Chondrocyte (in vitro differentiated cells): ENCODE results near the gene G6PC2. TPM values are rescaled to one million over a fixed set of nuclear protein-coding genes. Genes with fewer than 3 reads are reported as not detected.
"Not testable (repeated sequence)": the region's sequence is repeated elsewhere in the genome, so short reads cannot be mapped to it uniquely, and the experiment has no call there.

Experiments used
- DNase-seq: peaks from one replicate; pipeline ENCODE4 v3.0.0; 2021; ENCODE audit warnings: mixed read lengths, low spot score
- H3K27ac Mint-ChIP-seq: one replicate; pipeline ENCODE4 v1.8.0; 2021; ENCODE audit warnings: mild to moderate bottlenecking, moderate library complexity, mixed read lengths; ENCODE audit not compliant: unreplicated experiment
- H3K27me3 Mint-ChIP-seq: 2 replicates; pipeline ENCODE4 v1.8.0; 2021; ENCODE audit warnings: low read depth, mixed read lengths
- H3K36me3 Mint-ChIP-seq: 2 replicates; pipeline ENCODE4 v1.8.0; 2021; ENCODE audit warnings: low read depth, mixed read lengths
- H3K4me1 Mint-ChIP-seq: 2 replicates; pipeline ENCODE4 v1.8.0; 2021; ENCODE audit warnings: low read depth, mild to moderate bottlenecking, mixed read lengths
- H3K4me3 Mint-ChIP-seq: one replicate; pipeline ENCODE4 v1.8.0; 2021; ENCODE audit warnings: mild to moderate bottlenecking, moderate library complexity, mixed read lengths; ENCODE audit not compliant: unreplicated experiment
- H3K9me3 Mint-ChIP-seq: 2 replicates; pipeline ENCODE4 v1.8.0; 2021; ENCODE audit warnings: low read depth, mixed read lengths
- total RNA-seq: library from RNA; stranded (reverse); gene quantifications from 3 replicates; pipeline ENCODE4 v1.2.1, GENCODE V29; 2021
- TF ChIP-seq, protein P1 (sequence below): fragments of 200-600 bp; sonication (generic); IDR thresholded peaks from 2 replicates; pipeline ENCODE4 v1.5.0; 2021; ENCODE audit warnings: antibody characterized with exemption, mild to moderate bottlenecking, moderate library complexity

Gene G6PC2
- total RNA-seq, 1 donor from 2014 or later, result not detected

DNA sequence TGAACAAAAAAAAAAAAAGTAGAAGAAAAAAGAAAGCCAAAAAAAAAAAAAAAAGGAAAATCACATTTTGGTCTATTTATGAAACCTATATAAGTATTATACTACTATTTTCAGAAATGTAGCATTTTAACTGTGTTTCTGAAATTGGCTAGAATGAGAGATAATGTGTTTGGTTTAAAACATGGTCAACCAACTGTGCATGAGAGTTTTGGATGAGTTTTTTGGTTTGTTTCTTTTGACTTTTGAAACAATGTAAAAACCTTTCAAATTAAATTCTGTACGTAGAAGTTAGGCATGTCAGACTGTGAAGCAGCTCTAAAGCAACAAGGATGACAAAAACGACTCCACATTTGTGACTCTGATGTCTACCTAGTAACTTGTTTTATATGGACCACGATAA is 45.5 kb upstream of the G6PC2 start:
- TF ChIP-seq, protein P1, sequence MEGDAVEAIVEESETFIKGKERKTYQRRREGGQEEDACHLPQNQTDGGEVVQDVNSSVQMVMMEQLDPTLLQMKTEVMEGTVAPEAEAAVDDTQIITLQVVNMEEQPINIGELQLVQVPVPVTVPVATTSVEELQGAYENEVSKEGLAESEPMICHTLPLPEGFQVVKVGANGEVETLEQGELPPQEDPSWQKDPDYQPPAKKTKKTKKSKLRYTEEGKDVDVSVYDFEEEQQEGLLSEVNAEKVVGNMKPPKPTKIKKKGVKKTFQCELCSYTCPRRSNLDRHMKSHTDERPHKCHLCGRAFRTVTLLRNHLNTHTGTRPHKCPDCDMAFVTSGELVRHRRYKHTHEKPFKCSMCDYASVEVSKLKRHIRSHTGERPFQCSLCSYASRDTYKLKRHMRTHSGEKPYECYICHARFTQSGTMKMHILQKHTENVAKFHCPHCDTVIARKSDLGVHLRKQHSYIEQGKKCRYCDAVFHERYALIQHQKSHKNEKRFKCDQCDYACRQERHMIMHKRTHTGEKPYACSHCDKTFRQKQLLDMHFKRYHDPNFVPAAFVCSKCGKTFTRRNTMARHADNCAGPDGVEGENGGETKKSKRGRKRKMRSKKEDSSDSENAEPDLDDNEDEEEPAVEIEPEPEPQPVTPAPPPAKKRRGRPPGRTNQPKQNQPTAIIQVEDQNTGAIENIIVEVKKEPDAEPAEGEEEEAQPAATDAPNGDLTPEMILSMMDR, result no peak

DNA sequence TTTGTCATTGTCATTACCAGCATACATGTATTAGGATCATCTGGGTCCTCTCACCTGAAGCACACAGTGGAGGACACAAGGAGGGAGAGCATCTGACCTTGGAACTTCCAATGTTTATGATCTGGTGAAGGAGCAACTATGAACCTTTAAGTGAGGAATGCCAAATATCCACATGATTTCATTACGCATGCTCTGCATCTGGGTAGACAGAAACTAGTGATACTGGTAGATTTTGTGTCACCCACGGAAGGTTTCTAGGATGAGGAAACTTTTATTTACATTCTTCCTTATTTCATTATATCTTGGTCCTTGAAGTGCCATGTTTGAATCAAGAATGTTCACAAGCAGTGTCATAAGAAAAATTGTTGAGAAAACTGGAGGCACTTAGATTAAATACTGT is 42.9 kb upstream of the G6PC2 start:
- no peak for DNase-seq
- peaks cover 5% of the 10 kb centered on the region for H3K4me1 Mint-ChIP-seq
- no peak overlapping the region for H3K27ac Mint-ChIP-seq
- H3K9me3 Mint-ChIP-seq, result no peaks in the 10 kb centered on the region
- TF ChIP-seq, protein P1, result no peak
- H3K4me3 Mint-ChIP-seq, result no peak overlapping the region
- no peaks in the 10 kb centered on the region for H3K36me3 Mint-ChIP-seq
- no peaks in the 10 kb centered on the region for H3K27me3 Mint-ChIP-seq

More for the DNA sequence above, 45.5 kb upstream of the G6PC2 start:
- H3K4me3 Mint-ChIP-seq, result no peak overlapping the region
- no peaks in the 10 kb centered on the region for H3K27me3 Mint-ChIP-seq
- H3K9me3 Mint-ChIP-seq, result no peaks in the 10 kb centered on the region
- peaks cover 9% of the 10 kb centered on the region for H3K4me1 Mint-ChIP-seq
- no peaks in the 10 kb centered on the region for H3K36me3 Mint-ChIP-seq
- no peak for DNase-seq
- H3K27ac Mint-ChIP-seq, result no peak overlapping the region

DNA sequence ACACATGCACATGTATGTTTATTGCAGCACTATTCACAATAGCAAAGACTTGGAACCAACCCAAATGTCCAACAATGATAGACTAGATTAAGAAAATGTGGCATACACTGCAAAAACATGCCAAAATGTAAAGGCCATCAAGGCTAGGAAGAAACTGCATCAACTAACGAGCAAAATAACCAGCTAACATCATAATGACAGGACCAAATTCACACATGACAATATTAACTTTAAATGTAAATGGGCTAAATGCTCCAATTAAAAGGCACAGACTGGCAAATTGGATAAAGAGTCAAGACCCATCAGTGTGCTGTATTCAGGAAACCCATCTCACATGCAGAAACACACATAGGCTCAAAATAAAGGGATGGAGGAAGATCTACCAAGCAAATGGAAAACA is 33.9 kb upstream of the G6PC2 start:
- DNase-seq, H3K27ac Mint-ChIP-seq, H3K9me3 Mint-ChIP-seq, H3K36me3 Mint-ChIP-seq, H3K4me3 Mint-ChIP-seq, H3K27me3 Mint-ChIP-seq, H3K4me1 Mint-ChIP-seq: not testable (repeated sequence)

DNA sequence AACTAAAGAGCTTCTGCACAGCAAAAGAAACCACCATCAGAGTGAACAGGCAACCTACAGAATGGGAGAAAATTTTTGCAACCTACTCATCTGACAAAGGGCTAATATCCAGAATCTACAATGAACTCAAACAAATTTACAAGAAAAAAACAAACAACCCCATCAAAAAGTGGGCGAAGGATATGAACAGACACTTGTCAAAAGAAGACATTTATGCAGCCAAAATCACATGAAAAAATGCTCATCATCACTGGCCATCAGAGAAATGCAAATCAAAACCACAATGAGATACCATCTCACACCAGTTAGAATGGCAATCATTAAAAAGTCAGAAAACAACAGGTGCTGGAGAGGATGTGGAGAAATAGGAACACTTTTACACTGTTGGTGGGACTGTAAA is 30.7 kb upstream of the G6PC2 start:
- not testable (repeated sequence) for H3K36me3 Mint-ChIP-seq, H3K4me1 Mint-ChIP-seq, H3K27me3 Mint-ChIP-seq

DNA sequence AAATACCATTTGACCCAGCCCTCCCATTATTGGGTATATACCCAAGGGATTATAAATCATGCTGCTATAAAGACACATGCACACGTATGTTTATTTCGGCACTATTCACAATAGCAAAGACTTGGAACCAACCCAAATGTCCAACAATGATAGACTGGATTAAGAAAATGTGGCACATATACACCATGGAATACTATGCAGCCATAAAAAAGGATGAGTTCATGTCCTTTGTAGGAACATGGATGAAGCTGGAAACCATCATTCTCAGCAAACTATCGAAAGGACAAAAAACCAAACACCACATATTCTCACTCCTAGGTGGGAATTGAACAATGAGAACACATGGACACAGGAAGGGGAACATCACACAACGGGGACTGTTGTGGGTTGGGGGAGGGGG is 30.3 kb upstream of the G6PC2 start:
- not testable (repeated sequence) for H3K4me3 Mint-ChIP-seq, H3K27ac Mint-ChIP-seq, DNase-seq, H3K27me3 Mint-ChIP-seq, H3K9me3 Mint-ChIP-seq, H3K4me1 Mint-ChIP-seq, H3K36me3 Mint-ChIP-seq

More for the DNA sequence above, 30.7 kb upstream of the G6PC2 start:
- not testable (repeated sequence) for H3K27ac Mint-ChIP-seq, H3K9me3 Mint-ChIP-seq, DNase-seq, H3K4me3 Mint-ChIP-seq

- peaks cover 3% of the 10 kb centered on the region for H3K4me1 Mint-ChIP-seq
- H3K36me3 Mint-ChIP-seq, result no peaks in the 10 kb centered on the region
- no peaks in the 10 kb centered on the region for H3K9me3 Mint-ChIP-seq
- no peaks in the 10 kb centered on the region for H3K27me3 Mint-ChIP-seq
- TF ChIP-seq, protein P1, result no peak
- no peak overlapping the region for H3K27ac Mint-ChIP-seq
- no peak for DNase-seq
- no peak overlapping the region for H3K4me3 Mint-ChIP-seq
These were observed 26.6 kb upstream of the G6PC2 start for GRCh38 chr2:168874368-168875054.

GRCh38 chr2:168882163-168882562 is 18.9 kb upstream of the G6PC2 start:
- not testable (repeated sequence) for H3K4me1 Mint-ChIP-seq

More at GRCh38 chr2:168882163-168882562, 18.9 kb upstream of the G6PC2 start:
- H3K36me3 Mint-ChIP-seq, H3K27ac Mint-ChIP-seq, DNase-seq, H3K4me3 Mint-ChIP-seq, H3K27me3 Mint-ChIP-seq, H3K9me3 Mint-ChIP-seq: not testable (repeated sequence)
